SK-N-SH (cell line): ENCODE results near the gene TRPV3. TPM values are rescaled to one million over a fixed set of nuclear protein-coding genes. Genes with fewer than 3 reads are reported as not detected.

Experiments
- CTCF ChIA-PET: fragments of 300-600, 350-600 bp; formaldehyde crosslinking; extraction: SDS; loops from one replicate; lab custom pipeline; 2021; lab: Yijun Ruan, JAX
- POLR2A ChIA-PET: fragments of 350-600 bp; sonication (Branson Sonifier 250); formaldehyde crosslinking; extraction: SDS; loops from one replicate; lab custom pipeline; 2020; ENCODE audit warnings: antibody characterized with exemption, inconsistent platforms; lab: Yijun Ruan, JAX
- DNase-seq: peaks from one replicate; pipeline ENCODE4 v3.0.0; 2012
- H2AFZ ChIP-seq: fragments of 200-600 bp; sonication (generic); 2 replicates; pipeline ENCODE4 v1.8.1; 2016; ENCODE audit warnings: antibody characterized with exemption, mild to moderate bottlenecking, low read depth
- H3F3A ChIP-seq: fragments of 200-600 bp; sonication (generic); replicated peaks from 2 replicates; pipeline ENCODE3; 2016; ENCODE audit warnings: antibody characterized with exemption, mild to moderate bottlenecking; ENCODE audit not compliant: insufficient read depth
- H3K27ac ChIP-seq, 2 experiments: fragments of 200-500 bp in 1 of 2; fragments of 200-600 bp in 1 of 2; sonication (Bioruptor generic) in 1 of 2; sonication (generic), shearing (Covaris generic) in 1 of 2; 2 replicates each; pipeline versions ENCODE4 v1.5.1 to v1.6.1; 2014 to 2016; ENCODE audit warnings: low read depth in 2 of 2, inconsistent platforms in 1 of 2, low read length in 1 of 2, mild to moderate bottlenecking in 1 of 2, mixed read lengths in 1 of 2
- H3K27me3 ChIP-seq: fragments of 200-600 bp; sonication (generic), shearing (Covaris generic); 2 replicates; pipeline ENCODE4 v1.6.1; 2016; ENCODE audit warnings: mixed run types; ENCODE audit not compliant: insufficient read depth
- H3K36me3 ChIP-seq, 2 experiments: fragments of 200-500 bp in 1 of 2; fragments of 200-600 bp in 1 of 2; sonication (Bioruptor generic) in 1 of 2; sonication (generic) in 1 of 2; replicated peaks in 1 of 2; 2 replicates each; pipeline versions ENCODE3 to v1.5.1; 2014 to 2016; ENCODE audit warnings: low read length in 1 of 2, mild to moderate bottlenecking in 1 of 2; ENCODE audit not compliant: insufficient read depth in 2 of 2, control insufficient read depth in 1 of 2
- H3K4me1 ChIP-seq, 2 experiments: fragments of 200-500 bp in 1 of 2; fragments of 200-600 bp in 1 of 2; sonication (Bioruptor generic) in 1 of 2; sonication (generic), shearing (Covaris generic) in 1 of 2; 2 replicates each; pipeline versions ENCODE4 v1.5.1 to v1.6.1; 2014 to 2016; ENCODE audit warnings: low read depth in 1 of 2, low read length in 1 of 2, mixed run types in 1 of 2; ENCODE audit not compliant: insufficient read depth in 2 of 2, control insufficient read depth in 1 of 2
- H3K4me2 ChIP-seq: fragments of 200-600 bp; sonication (generic), shearing (Covaris generic); 2 replicates; pipeline ENCODE4 v1.6.1; 2017; ENCODE audit warnings: mixed run types
- H3K4me3 ChIP-seq, 2 experiments: fragments of 200-500 bp in 1 of 2; fragments of 200-600 bp in 1 of 2; sonication (Bioruptor generic) in 1 of 2; sonication (generic), shearing (Covaris generic) in 1 of 2; 2 replicates each; pipeline versions ENCODE4 v1.5.1 to v1.8.1; 2014 to 2016; ENCODE audit warnings: low read depth in 2 of 2, inconsistent platforms in 1 of 2, low read length in 1 of 2, mild to moderate bottlenecking in 1 of 2, mixed read lengths in 1 of 2, moderate library complexity in 1 of 2
- H3K79me2 ChIP-seq: fragments of 200-600 bp; sonication (generic); 2 replicates; pipeline ENCODE4 v1.8.1; 2017; ENCODE audit warnings: mild to moderate bottlenecking; ENCODE audit not compliant: insufficient read depth
- H3K9ac ChIP-seq: fragments of 200-600 bp; sonication (generic); 2 replicates; pipeline ENCODE4 v1.6.1; 2017; ENCODE audit warnings: mixed run types
- H3K9me2 ChIP-seq: fragments of 200-600 bp; sonication (generic); 2 replicates; pipeline ENCODE4 v1.6.1; 2017; ENCODE audit warnings: mixed run types
- H3K9me3 ChIP-seq: fragments of 200-600 bp; sonication (generic); 2 replicates; pipeline ENCODE4 v1.6.1; 2017; ENCODE audit warnings: mixed run types, mild to moderate bottlenecking, moderate library complexity
- H4K20me1 ChIP-seq: fragments of 200-600 bp; sonication (generic); 2 replicates; pipeline ENCODE4 v1.6.1; 2017; ENCODE audit warnings: mild to moderate bottlenecking, mixed run types; ENCODE audit not compliant: insufficient read depth
- ELF1 ChIP-seq: IDR thresholded peaks from 2 replicates; pipeline ENCODE4 v1.4.0; 2012
- FOSL2 ChIP-seq: IDR thresholded peaks from 2 replicates; pipeline ENCODE4 v1.4.0; 2012; ENCODE audit warnings: low read depth, mild to moderate bottlenecking, moderate library complexity, borderline replicate concordance
- GATA2 ChIP-seq: sonication (generic); formaldehyde crosslinking; IDR thresholded peaks from 2 replicates; pipeline ENCODE4 v1.5.0; 2020; ENCODE audit warnings: mild to moderate bottlenecking, missing genetic modification reagents
- MEF2A ChIP-seq: IDR thresholded peaks from 2 replicates; pipeline ENCODE4 v1.4.0; 2012; ENCODE audit warnings: low read depth, borderline replicate concordance
- NFIC ChIP-seq: IDR thresholded peaks from 2 replicates; pipeline ENCODE4 v1.4.0; 2012; ENCODE audit warnings: borderline replicate concordance
- POLR2AphosphoS5 ChIP-seq: IDR thresholded peaks from 2 replicates; pipeline ENCODE4 v1.6.1; 2012; ENCODE audit warnings: low read depth, low read length
- RFX5 ChIP-seq: IDR thresholded peaks from 2 replicates; pipeline ENCODE4 v1.6.1; 2012; ENCODE audit warnings: mild to moderate bottlenecking, improper control_type of control experiment, low read length
- TCF12 ChIP-seq: IDR thresholded peaks from 2 replicates; pipeline ENCODE4 v1.4.0; 2012
- WGBS: methylation state at CpG from one replicate; pipeline ENCODE4 v1.1.6; 2017; ENCODE audit warnings: low lambda C conversion rate; 5-methylcytosine and 5-hydroxymethylcytosine counted together
- polyA plus RNA-seq, 3 experiments: library from polyadenylated mRNA; depleted of rRNA; stranded (reverse); fragments of >200 nt; gene quantifications; 2 replicates each; pipeline ENCODE4 v1.2.3, GENCODE V29; 2012
- TF ChIP-seq, protein P1 (sequence below): IDR thresholded peaks from 2 replicates; pipeline ENCODE4 v1.4.0; 2012; ENCODE audit warnings: low read depth, borderline replicate concordance
- TF ChIP-seq, protein P2 (sequence below): IDR thresholded peaks from 2 replicates; pipeline ENCODE4 v1.4.0; 2012; ENCODE audit warnings: low read depth, borderline replicate concordance

Gene TRPV3
- polyA plus RNA-seq, 1 of the 3 experiments (the other 2 are of a cell fraction), result 0.28 TPM

DNA sequence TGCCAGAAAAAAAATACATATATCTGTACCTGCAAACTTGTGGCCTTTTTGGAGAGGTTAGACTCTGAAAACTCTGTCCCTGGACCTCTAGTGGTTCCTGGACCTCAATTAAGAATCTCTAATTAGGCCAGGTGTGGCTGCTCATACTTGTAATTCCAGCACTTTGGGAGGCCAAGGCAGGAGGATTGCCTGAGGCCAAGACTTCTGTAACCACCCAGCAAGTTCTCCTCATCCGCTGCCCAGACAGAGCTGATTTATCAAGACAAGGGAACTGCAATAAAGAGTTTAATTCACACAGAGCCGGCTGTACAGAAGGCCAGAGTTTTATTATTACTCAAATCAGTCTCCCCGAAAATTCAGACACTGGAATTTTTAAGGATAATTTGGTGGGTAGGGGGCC is 77.6 kb downstream of the TRPV3 start:
- WGBS, result 5% methylated on average over 3 of the region's 3 CpGs
- Histone ChIP-seq H3K36me3 (no peaks in the 10 kb centered on the region), H3K4me3 (no peak overlapping the region), H3K27me3 (peaks cover 49% of the 10 kb centered on the region), H4K20me1 (no peaks in the 10 kb centered on the region), H2AFZ (no peak overlapping the region), H3K4me1 (no peaks in the 10 kb centered on the region), H3K9me2 (no peaks in the 10 kb centered on the region), H3K9ac (no peak overlapping the region), H3K9me3 (no peaks in the 10 kb centered on the region), H3F3A (no peaks in the 10 kb centered on the region), H3K4me2 (no peak overlapping the region), H3K27ac (no peak overlapping the region), H3K79me2 (no peaks in the 10 kb centered on the region)
- TF ChIP-seq MEF2A, result no peak
- CTCF ChIA-PET, result no interaction called here
- no peak for DNase-seq
- POLR2A ChIA-PET, result no interaction called here

DNA sequence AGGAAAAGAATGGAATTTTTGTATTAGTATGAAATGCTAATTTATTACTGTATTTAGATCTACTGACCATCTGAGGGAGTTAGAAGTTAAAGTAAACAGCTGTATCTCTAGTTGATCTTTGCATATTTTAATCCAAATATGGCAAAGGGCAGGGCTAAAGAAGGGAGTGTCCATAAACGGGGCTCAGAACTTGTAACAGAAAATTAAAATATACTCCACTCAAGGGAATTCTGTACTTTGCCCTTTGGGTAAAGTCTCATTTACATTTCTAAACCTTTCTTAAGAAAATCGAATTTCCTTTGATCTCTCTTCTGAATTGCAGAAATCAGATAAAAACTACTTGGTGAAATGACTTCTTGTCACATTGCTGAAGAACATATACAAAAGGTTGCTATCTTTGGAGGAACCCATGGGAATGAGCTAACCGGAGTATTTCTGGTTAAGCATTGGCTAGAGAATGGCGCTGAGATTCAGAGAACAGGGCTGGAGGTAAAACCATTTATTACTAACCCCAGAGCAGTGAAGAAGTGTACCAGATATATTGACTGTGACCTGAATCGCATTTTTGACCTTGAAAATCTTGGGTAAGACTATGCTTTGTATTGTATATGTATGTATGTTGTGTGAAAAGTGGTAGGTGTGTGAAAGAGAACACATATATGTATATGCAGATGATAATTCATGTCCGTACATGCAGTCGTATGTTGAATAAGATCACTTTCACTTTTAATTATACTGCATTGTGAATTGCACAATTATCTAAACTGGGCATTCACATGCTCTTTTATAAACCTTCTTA is 81.6 kb downstream of the TRPV3 start, which contains the start of gene ASPA:
TSS of gene ASPA (plus strand) at position 186 of the 799 bp plus-strand sequence. CDS start at position 349, 163 bp downstream.
- H3K27me3 ChIP-seq, result peaks cover 54% of the 10 kb centered on the region
- no peak within 1 kb of the TSS for H3K27ac ChIP-seq
- TF ChIP-seq TCF12 (no peak), FOSL2 (no peak)
- H3K9me3 ChIP-seq, result no peaks in the 10 kb centered on the region
- no peaks in the 10 kb centered on the region for H3F3A ChIP-seq
- H4K20me1 ChIP-seq, result no peaks in the 10 kb centered on the region
- H3K9ac ChIP-seq, result no peak within 1 kb of the TSS
- no peaks in the 10 kb centered on the region for H3K9me2 ChIP-seq
- DNase-seq, result no peak
- CTCF ChIA-PET, result no interaction called here
- POLR2A ChIA-PET, result no interaction called here
- H2AFZ ChIP-seq, result peak within 1 kb of the TSS; percentile 55; the same call in 1 of the 2 replicates
- H3K4me3 ChIP-seq, result peak within 1 kb of the TSS; percentile 33 to 49; a peak in 3 of 4 replicates
- no peaks in the 10 kb centered on the region for H3K79me2 ChIP-seq
- 18% methylated on average over 7 of the region's 7 CpGs for WGBS
- no peaks in the 10 kb centered on the region for H3K36me3 ChIP-seq
- no peaks in the 10 kb centered on the region for H3K4me1 ChIP-seq
- H3K4me2 ChIP-seq, result peak within 1 kb of the TSS; percentile 59

DNA sequence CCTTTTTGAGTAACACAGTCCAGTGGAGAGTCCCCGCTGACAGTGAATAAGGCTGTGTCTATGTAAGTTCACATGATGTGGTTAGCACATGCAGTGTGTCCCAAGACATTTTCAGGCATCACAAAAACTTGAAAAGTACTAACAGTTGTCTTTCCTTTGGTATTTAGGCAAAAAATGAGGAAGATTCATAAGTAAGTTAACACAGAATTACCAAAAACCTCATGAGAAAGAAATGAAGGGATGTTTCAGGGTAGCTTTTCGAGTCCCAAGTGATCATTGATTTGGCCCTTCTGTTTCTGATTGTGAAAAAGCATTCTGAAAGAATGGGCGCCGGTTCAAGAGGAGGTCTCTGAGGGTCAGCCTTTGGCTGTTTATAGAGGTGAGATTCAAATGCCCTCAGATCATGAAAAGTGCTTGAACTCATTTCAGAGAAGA is 82.3 kb downstream of the TRPV3 start:
- peaks cover 55% of the 10 kb centered on the region for H3K27me3 ChIP-seq
- H3K27ac ChIP-seq, result no peak overlapping the region
- no peaks in the 10 kb centered on the region for H4K20me1 ChIP-seq
- H3K79me2 ChIP-seq, result no peaks in the 10 kb centered on the region
- DNase-seq, result no peak
- TF ChIP-seq POLR2AphosphoS5 (no peak), RFX5 (no peak), ELF1 (no peak), GATA2 (no peak), MEF2A (no peak), NFIC (no peak)
- TF ChIP-seq, protein P1, sequence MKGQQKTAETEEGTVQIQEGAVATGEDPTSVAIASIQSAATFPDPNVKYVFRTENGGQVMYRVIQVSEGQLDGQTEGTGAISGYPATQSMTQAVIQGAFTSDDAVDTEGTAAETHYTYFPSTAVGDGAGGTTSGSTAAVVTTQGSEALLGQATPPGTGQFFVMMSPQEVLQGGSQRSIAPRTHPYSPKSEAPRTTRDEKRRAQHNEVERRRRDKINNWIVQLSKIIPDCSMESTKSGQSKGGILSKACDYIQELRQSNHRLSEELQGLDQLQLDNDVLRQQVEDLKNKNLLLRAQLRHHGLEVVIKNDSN, result no peak
- TF ChIP-seq, protein P2, sequence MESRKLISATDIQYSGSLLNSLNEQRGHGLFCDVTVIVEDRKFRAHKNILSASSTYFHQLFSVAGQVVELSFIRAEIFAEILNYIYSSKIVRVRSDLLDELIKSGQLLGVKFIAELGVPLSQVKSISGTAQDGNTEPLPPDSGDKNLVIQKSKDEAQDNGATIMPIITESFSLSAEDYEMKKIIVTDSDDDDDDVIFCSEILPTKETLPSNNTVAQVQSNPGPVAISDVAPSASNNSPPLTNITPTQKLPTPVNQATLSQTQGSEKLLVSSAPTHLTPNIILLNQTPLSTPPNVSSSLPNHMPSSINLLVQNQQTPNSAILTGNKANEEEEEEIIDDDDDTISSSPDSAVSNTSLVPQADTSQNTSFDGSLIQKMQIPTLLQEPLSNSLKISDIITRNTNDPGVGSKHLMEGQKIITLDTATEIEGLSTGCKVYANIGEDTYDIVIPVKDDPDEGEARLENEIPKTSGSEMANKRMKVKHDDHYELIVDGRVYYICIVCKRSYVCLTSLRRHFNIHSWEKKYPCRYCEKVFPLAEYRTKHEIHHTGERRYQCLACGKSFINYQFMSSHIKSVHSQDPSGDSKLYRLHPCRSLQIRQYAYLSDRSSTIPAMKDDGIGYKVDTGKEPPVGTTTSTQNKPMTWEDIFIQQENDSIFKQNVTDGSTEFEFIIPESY, result no peak
- TF ChIP-seq, all 33 proteins: peak for 0
- Histone ChIP-seq H3K4me1 (no peaks in the 10 kb centered on the region), H3K36me3 (no peaks in the 10 kb centered on the region), H3K4me2 (no peak overlapping the region), H3K9ac (no peak overlapping the region), H3K9me2 (no peaks in the 10 kb centered on the region), H3K4me3 (no peak overlapping the region), H2AFZ (no peak overlapping the region), H3K9me3 (no peaks in the 10 kb centered on the region), H3F3A (no peaks in the 10 kb centered on the region)
- 28% methylated on average over 4 of the region's 4 CpGs for WGBS
- ChIA-PET CTCF (no interaction called here), POLR2A (no interaction called here)
